ENCODE results near the gene IQSEC1. TPM values are rescaled to one million over a fixed set of nuclear protein-coding genes. Genes with fewer than 3 reads are reported as not detected.

Gene IQSEC1
- total RNA-seq, 1 experiment from 2014 or later, result 28.1 TPM

DNA sequence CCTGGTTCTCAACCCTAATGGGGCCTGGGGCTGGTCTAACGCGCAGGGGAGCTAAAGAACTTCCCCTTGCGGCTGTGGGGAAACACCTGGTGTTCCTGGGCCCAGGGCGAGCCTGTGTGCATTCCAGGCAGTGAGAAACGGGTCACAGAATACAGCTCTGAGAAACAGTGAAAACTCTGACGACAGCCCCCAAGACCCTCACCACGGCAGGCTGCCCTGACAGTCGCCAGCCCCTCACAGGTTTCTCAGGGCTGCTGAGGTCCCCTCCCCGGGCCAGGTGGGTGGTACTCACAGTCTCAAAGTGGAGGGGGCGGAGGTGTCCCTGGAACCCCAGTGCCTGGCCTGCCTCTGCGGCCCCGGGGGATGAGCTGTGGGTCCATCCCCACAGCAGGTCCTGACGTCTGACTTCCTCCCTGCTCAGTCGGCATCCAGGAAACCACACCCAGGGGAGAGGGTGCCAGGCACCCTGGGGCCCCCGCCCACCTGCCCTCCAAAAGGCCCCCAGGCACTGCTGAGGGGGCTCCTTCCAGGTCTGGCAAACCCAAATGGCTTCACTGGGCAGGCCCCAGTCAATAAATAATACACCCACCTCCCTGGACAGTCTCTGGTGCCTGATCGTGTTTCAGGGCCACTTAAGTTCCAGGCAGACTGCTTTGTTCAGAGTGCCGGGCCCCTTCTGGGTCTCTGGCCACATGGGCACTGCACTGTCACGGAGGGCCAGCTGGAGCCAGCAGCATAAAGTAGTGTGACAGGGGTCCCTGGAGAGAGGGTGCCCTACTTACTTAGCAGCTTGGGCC lies 57.7 kb downstream of the IQSEC1 start:
- BruUV-seq (replicated peaks), result no TSS peak
- H3K9ac ChIP-seq (ENCODE audit: low read length), result no peak overlapping the region
- no peaks in the 10 kb centered on the region for H4K20me1 ChIP-seq (ENCODE audit: insufficient read depth)
- CTCF ChIA-PET, result no interaction called here
- peaks cover 11 to 20% of the 10 kb centered on the region in 2 experiments; a peak in 3 of 4 replicates for H3K4me1 ChIP-seq (ENCODE audit: control insufficient read depth in 1 of 2, insufficient read depth in 2 of 2, low read length in 2 of 2)
- POLR2A ChIA-PET, result no interaction called here
- no peak overlapping the region for H3K27ac ChIP-seq (ENCODE audit: low read depth, low read length)
- H3K79me2 ChIP-seq (ENCODE audit: insufficient read depth, low read length), result no peaks in the 10 kb centered on the region
- intact Hi-C loops (cut with micrococcal nuclease), result no loop called here
- H2AFZ ChIP-seq (ENCODE audit: low read depth, low read length, poor library complexity, severe bottlenecking), result no peak overlapping the region
- H3K9me3 ChIP-seq (ENCODE audit: control insufficient read depth in 1 of 2, insufficient read depth in 1 of 2, low read depth in 1 of 2, low read length in 2 of 2), result no peaks in the 10 kb centered on the region
- TF ChIP-seq EZH2 (IDR thresholded peaks at IDR 0.05), result no peak
- no peak for TF ChIP-seq YY1 (IDR thresholded peaks at IDR 0.05; ENCODE audit: extremely low read depth, insufficient replicate concordance, low read depth, low read length)
- TF ChIP-seq EGR1 (IDR thresholded peaks at IDR 0.05; ENCODE audit: low read depth), result no peak
- TF ChIP-seq, protein P1, sequence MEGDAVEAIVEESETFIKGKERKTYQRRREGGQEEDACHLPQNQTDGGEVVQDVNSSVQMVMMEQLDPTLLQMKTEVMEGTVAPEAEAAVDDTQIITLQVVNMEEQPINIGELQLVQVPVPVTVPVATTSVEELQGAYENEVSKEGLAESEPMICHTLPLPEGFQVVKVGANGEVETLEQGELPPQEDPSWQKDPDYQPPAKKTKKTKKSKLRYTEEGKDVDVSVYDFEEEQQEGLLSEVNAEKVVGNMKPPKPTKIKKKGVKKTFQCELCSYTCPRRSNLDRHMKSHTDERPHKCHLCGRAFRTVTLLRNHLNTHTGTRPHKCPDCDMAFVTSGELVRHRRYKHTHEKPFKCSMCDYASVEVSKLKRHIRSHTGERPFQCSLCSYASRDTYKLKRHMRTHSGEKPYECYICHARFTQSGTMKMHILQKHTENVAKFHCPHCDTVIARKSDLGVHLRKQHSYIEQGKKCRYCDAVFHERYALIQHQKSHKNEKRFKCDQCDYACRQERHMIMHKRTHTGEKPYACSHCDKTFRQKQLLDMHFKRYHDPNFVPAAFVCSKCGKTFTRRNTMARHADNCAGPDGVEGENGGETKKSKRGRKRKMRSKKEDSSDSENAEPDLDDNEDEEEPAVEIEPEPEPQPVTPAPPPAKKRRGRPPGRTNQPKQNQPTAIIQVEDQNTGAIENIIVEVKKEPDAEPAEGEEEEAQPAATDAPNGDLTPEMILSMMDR (IDR thresholded peaks at IDR 0.05 in 2 of 3, conservative IDR thresholded peaks at IDR 0.05 in 1 of 3; ENCODE audit: borderline replicate concordance in 1 of 3, insufficient read depth in 1 of 3, low read depth in 2 of 3, low read length in 2 of 3), result no peak
- ATAC-seq (no peak), DNase-seq (ENCODE audit: low read depth, low spot score) (no peak)
- no peak overlapping the region for H3K4me2 ChIP-seq (ENCODE audit: low read length)
- no peak overlapping the region for H3K4me3 ChIP-seq (replicated peaks in 1 of 2; ENCODE audit: low read depth in 1 of 2, low read length in 2 of 2)
- no peaks in the 10 kb centered on the region for H3K9me2 ChIP-seq (ENCODE audit: insufficient read depth)
- RAD21 ChIA-PET (ENCODE audit: low non-redundant PET in 1 of 2, low total read pairs in 2 of 2, uncharacterized antibody in 2 of 2, unreplicated experiment in 2 of 2), result no interaction called here
- H3K27me3 ChIP-seq (ENCODE audit: insufficient read depth, low read length), result no peaks in the 10 kb centered on the region
- H3K36me3 ChIP-seq (ENCODE audit: control insufficient read depth in 1 of 2, insufficient read depth in 2 of 2, low read length in 2 of 2), result no peaks in the 10 kb centered on the region

DNA sequence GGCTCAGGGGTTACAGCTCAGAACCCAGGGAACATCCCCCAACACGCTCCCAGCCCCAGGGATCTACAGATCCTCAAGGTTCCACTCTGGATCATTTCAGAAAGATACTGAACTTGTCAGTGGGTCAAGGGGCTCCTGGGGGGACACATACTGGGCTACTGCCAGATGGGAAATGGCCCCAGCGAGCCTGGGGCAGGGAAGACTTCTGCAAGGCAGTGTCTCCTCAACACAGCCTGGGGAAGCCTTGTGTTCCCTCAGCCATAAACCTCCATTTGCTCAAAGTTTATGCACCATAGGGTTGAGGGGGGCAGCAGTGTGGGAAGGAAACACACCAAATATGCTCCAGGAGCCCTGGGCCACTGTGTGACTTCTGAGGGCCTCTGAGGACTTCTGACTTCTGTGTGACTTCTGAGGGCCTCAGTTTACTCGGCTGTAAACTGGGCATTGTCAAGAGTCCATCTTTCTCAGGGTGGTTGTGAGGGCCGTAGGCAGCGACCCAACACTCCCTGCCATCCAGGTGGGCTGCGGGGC lies 58.4 kb downstream of the IQSEC1 start:
- Histone ChIP-seq H4K20me1 (ENCODE audit: insufficient read depth) (no peaks in the 10 kb centered on the region), H3K9me3 (ENCODE audit: control insufficient read depth in 1 of 2, insufficient read depth in 1 of 2, low read depth in 1 of 2, low read length in 2 of 2) (no peaks in the 10 kb centered on the region), H3K27me3 (ENCODE audit: insufficient read depth, low read length) (no peaks in the 10 kb centered on the region), H3K36me3 (ENCODE audit: control insufficient read depth in 1 of 2, insufficient read depth in 2 of 2, low read length in 2 of 2) (no peaks in the 10 kb centered on the region), H2AFZ (ENCODE audit: low read depth, low read length, poor library complexity, severe bottlenecking) (no peak overlapping the region), H3K9ac (ENCODE audit: low read length) (no peak overlapping the region), H3K79me2 (ENCODE audit: insufficient read depth, low read length) (no peaks in the 10 kb centered on the region), H3K4me1 (ENCODE audit: control insufficient read depth in 1 of 2, insufficient read depth in 2 of 2, low read length in 2 of 2) (peaks cover 11 to 20% of the 10 kb centered on the region in 2 experiments; a peak in 3 of 4 replicates), H3K4me2 (ENCODE audit: low read length) (no peak overlapping the region), H3K4me3 (replicated peaks in 1 of 2; ENCODE audit: low read depth in 1 of 2, low read length in 2 of 2) (no peak overlapping the region), H3K27ac (ENCODE audit: low read depth, low read length) (no peak overlapping the region), H3K9me2 (ENCODE audit: insufficient read depth) (no peaks in the 10 kb centered on the region)
- CTCF ChIA-PET, result no interaction called here
- no peak for DNase-seq (ENCODE audit: low read depth, low spot score)
- POLR2A ChIA-PET, result no interaction called here
- RAD21 ChIA-PET (ENCODE audit: low non-redundant PET in 1 of 2, low total read pairs in 2 of 2, uncharacterized antibody in 2 of 2, unreplicated experiment in 2 of 2), result no interaction called here
- ATAC-seq, result no peak
- no TSS peak for BruUV-seq (replicated peaks)
- intact Hi-C loops (cut with micrococcal nuclease), result no loop called here
- TF ChIP-seq SIN3A (IDR thresholded peaks at IDR 0.05; ENCODE audit: low read depth) (no peak), ZFX (IDR thresholded peaks at IDR 0.05) (no peak), CEBPB (IDR thresholded peaks at IDR 0.05; ENCODE audit: low read depth) (no peak), SP1 (IDR thresholded peaks at IDR 0.05; ENCODE audit: low read depth) (no peak), RAD21 (IDR thresholded peaks at IDR 0.05; ENCODE audit: low read depth) (no peak), YY1 (IDR thresholded peaks at IDR 0.05; ENCODE audit: extremely low read depth, insufficient replicate concordance, low read depth, low read length) (no peak), POLR2AphosphoS5 (IDR thresholded peaks at IDR 0.05; ENCODE audit: low read depth, low read length) (no peak), ZNF274 (IDR thresholded peaks at IDR 0.05; ENCODE audit: low read depth, low read length) (no peak), EZH2phosphoT487 (IDR thresholded peaks at IDR 0.05; ENCODE audit: borderline replicate concordance) (no peak), FOSL1 (IDR thresholded peaks at IDR 0.05; ENCODE audit: low read depth) (no peak)
- TF ChIP-seq, protein P2, sequence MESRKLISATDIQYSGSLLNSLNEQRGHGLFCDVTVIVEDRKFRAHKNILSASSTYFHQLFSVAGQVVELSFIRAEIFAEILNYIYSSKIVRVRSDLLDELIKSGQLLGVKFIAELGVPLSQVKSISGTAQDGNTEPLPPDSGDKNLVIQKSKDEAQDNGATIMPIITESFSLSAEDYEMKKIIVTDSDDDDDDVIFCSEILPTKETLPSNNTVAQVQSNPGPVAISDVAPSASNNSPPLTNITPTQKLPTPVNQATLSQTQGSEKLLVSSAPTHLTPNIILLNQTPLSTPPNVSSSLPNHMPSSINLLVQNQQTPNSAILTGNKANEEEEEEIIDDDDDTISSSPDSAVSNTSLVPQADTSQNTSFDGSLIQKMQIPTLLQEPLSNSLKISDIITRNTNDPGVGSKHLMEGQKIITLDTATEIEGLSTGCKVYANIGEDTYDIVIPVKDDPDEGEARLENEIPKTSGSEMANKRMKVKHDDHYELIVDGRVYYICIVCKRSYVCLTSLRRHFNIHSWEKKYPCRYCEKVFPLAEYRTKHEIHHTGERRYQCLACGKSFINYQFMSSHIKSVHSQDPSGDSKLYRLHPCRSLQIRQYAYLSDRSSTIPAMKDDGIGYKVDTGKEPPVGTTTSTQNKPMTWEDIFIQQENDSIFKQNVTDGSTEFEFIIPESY (IDR thresholded peaks at IDR 0.05; ENCODE audit: extremely low read depth, insufficient replicate concordance, low read length), result no peak
- TF ChIP-seq, protein P3, sequence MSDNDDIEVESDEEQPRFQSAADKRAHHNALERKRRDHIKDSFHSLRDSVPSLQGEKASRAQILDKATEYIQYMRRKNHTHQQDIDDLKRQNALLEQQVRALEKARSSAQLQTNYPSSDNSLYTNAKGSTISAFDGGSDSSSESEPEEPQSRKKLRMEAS (IDR thresholded peaks at IDR 0.05), result no peak
- TF ChIP-seq, protein P4, sequence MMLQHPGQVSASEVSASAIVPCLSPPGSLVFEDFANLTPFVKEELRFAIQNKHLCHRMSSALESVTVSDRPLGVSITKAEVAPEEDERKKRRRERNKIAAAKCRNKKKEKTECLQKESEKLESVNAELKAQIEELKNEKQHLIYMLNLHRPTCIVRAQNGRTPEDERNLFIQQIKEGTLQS (IDR thresholded peaks at IDR 0.05), result no peak
